ENCODE data around the gene BMPER.

The BMPER gene

DNA sequence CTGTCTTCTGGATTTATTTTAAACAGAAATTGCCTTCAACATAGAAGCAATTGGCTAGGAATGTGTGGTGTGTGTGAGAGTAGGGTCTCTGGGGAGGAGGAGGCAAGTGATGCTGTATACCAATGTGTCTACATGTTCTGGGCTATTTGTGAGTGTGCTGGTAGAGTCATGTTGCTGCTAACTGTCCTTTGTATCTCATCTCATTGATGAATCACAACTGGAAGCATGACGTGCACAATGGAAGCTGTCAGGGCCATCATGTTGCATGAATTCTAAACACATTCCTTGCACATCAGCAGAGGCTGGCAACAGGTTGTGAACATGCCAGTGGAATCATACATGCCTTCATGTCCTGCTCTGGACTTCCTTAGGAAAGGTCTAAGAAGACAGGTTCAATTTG, 199.7 kb downstream of the BMPER start:
- DNase-seq, result no peak

DNA sequence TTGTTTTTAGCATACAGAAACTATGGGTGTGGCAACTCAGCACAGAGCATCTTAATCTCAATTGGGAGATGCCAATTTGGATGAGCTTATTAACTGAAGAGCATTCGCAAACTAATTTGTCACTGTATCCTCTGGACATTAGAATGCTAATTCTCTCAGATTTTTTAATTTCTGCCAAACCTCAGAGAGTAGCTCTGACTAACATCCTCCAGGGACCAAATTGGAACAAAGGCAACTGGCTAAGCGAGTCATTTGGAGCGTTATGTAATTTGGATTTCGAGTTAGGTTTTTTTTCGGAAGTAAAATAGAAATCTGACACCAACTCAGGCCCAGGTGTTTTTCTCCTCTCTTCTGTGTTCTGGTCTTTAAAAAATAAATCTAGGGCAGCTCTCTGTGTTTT, 201.9 kb downstream of the BMPER start:
- DNase-seq, result no peak

DNA sequence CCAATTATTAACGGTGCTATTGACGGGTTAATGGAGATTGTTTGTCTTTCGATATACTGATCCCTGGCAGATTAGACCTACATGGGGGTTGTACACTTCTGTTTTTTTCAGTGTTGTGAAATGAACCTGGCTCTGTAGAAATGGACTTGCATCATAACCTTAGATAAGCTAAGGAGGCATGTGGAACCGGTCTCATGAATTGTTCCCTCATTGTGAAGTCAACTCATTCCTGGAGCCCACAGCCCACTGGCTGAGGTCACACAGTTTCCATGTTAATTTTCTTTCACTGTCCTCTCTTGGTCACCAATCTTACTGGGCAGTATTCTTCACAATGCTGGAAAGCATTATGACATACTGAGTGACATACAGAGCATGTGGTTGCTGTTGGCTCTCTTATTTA, 202.8 kb downstream of the BMPER start:
- no peak for DNase-seq

DNA sequence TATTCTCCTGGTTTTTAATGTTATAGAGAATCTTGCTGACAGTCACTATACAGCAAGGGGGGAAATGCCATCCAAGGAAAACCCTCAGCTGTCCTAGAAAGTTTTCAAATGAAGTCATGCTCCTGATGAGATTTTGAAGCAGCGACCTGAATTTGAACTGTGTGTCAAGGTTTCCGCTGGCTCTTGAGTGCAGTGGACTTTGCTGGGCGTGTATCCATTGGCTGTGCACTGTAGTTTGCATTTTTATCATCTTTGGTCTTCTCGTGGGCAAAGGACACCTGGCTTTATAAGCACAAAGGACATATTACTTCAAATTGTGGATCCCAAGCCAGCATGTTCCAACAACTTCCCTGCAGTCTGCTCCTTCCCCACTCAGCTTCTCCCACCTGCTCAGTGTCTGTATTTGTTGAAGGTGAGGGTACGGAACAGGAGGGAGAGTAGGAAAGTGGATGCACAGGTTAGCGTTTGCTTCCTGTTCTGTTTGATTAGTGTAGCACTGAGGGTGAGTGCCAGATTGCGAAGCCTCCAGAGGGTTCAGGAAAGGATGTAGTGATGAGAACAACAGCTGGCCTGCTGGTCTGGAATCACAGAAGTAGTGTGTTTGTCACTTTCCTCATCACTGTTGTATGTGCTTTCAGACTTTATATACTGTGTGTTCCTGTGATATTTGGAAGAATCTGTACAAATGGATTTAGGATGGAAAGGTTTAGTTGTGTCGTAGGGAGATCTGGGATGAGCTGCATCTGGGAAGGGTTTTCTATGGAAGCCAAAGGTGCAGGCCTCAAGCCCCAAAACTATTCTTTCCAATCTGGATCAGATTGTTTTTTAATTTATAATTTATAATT, 204.8 kb downstream of the BMPER start:
- no peak for DNase-seq

DNA sequence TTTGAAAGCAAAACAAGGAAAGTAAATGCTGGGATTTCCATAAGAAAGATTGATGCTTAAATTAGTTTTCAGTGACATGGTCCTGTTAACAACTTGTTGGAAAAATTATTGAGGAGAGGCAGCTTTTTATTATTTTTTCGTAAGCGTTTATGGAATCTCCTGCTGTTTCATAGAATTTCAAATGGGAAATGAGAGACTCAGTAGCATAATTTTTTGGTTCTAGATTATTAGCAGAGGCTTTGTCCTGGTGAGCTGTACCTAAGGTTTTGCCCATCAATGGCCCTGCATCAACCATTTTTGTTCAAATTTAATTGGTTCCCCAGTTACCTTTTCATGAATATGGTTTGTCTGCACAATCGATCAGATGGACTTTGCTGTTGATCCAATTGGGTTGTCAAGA, 205.7 kb downstream of the BMPER start:
- DNase-seq, result no peak

DNA sequence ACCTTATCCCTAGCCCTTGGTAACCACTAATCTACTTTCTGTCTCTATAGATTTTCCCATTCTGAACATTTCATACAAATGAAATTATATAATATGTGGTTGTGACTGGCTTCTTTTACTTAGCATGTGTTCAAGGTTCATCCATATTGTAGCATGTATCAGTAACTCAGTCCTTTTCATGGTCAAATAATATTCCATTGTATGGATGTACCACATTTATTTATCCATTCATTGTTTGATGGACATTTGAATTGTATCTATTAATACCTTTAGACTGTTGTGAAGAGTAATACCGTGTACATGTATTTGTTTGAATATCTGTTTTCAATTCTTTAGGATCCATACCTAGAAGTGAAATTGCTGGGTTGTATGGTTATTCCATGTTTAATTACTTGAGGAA, 210.2 kb downstream of the BMPER start:
- DNase-seq, result no peak

DNA sequence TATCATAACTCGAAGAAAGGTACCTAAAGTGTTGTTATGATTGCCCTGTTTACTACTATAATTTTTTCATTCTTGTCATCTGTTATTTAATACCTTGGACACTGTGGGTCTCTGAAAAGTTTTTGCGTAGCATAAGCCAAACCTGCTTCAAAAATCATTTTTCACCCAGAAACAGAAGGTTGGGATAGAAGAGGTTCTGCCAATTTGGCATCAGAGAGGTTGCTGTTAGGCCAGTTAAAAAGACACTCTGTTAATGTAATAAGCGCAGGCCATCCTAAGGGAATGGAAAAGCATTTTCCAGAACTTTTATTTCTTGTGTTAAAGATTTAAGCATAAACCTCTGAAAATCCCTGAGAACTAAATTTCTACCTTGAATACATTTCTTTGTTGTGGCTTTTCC, 212.2 kb downstream of the BMPER start:
- DNase-seq, result no peak

DNA sequence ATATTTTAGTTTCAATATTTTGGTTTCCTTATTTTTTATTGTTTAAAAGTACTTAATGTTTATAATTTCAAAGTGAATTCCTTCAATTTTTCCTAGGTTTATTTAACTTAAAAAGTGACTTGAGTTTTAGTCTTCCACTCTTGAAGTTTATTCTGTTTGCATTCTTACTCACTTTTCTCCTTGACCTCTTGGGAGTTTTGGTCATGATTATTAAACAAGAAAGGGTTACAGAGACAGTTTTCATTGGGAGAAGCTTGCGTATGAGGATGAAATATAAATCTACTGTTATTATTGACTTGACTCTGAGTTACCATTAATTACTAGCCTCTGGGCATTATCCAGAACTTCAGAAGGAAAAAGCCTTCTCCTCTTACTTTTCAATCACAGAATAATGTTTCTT, 216.0 kb downstream of the BMPER start:
- DNase-seq, result no peak

DNA sequence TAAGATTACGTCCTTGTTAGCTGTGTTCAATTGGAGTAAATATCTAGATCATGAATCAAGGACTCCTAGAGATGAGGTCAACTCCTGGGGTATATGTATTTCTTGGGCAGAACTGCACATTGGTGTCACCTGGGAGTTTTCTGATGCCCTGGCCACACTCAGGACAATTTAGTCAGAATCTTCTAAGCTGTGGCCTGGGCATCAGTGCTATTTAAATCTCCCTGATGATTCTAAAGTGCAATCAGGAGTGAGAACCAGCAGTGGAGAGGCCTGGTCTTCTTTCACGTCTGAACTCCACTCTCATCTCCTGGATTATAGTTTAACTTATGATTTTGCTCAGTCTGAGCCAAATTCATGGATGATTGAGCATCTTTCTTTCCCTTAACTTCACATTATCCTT, 218.0 kb downstream of the BMPER start:
- DNase-seq, result no peak

DNA sequence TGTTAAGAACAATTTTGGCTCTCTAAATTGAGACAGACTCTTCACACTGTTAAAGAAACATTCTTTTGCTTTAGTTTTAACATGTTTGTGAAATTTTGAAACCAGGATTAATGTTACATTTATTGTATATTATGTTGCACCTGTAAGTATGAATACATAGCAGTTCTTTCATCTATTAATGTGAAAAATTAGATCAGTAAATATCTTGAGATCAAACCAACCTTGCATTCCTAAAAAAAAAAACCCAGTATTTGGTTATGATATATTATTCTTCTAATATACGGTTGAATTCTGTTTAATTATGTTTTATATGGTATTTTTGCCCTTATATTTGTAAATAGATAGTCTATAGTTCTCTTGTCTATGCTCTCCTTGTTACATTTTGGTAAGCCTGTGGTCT, 219.4 kb downstream of the BMPER start:
- no peak for DNase-seq

DNA sequence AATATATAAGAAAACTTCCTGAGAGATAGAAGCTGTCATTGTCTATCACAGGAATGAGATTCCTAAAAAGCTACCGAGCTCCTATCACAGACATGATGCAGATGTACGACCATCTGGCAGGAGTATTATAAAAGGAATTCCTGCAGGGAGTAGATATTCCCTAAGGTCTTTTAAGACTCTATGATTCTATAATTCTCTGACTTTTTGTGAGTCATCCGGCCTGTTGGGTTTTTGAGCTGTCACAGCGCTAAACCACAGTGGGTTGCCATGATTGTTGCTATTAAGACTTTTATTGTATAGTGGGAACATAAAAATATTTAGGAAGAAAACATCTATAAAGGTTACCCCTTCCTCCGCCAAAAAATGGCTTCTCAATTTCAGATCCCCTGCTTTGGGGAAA, 223.4 kb downstream of the BMPER start:
- DNase-seq, result no peak

DNA sequence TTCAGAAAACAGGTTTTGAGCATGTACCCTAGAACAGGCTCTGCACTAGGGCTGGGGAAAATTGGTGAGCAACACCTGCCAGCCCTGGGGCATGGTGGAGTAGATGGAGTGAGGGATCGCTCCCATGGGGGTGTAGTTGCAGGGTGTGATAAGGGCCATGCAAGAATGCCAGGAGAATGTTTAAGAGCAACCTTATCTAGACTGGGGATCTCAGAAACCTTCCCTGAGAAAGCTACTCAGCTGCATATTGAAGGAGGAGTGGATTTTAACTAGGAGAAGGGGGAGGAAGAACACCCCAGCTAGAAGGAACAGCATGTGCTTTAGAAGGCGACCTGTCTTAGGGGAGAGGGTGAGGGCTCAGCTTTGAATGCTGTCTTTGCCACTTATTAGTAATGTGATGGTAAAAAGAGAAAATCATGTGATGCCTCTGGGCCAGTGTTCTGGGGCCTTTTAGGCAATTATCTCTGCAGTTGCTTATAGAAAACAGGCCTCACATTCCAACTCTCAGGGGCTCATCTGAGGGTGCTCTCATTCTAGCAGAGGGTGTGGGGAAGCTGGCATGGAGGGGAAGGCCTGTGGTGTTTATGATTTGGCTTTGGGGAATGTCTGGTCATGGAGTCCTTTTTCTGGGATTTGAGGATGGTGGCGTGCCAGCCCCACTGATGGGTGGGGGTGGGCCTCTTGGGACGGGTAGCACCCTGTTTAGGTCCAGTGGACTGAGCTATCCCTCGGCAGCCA, 225.4 kb downstream of the BMPER start:
- no peak for DNase-seq

DNA sequence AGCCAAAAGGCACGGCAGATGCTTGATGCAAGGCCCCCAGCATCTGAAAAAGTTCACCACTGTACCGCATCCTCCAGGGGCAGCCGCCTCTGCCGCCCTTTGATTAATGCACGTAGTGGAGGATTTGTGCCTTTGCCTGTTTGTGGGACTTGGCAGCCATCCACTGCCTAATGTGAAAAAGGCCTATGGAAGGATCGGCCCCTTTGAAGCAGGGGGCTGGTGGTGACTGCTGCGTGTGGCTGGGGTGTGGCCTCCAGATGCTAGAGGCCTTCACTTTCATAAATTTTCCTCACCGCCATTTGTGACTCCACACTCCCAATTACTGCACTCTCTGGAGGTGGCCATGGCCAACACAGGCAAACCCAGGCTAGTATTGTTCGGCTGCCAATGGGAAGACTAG, 226.0 kb downstream of the BMPER start:
- no peak for DNase-seq

DNA sequence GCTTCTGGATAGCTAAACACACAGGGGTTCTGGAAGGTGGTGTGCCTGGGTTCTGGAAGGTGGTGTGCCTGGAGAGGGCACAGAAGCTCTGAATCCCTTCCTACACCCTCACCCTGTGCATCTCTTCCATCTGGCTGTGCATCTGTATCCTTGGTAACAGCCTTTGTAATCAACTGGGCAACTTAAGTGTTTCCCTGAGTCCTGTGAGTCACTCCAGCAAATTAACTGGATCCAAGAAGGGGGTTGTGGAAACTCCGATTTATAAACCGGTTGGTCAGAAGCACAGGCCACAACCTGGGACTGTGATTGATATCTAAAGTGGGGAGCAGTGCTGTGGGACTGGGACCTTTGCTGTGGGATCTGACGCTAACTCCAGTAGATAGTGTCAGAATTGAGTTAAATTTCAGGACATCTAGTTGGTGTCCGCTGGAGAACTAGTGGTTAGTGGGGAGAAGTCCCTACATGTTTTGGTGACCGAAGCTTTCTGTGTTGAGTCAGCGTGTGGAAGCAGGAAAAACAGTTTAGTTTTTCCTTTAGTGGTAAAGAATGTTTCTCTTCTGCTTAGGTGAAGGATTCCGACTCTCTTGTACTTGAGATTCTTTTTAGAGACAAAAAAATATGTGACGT, 228.1 kb downstream of the BMPER start:
- DNase-seq, result no peak

DNA sequence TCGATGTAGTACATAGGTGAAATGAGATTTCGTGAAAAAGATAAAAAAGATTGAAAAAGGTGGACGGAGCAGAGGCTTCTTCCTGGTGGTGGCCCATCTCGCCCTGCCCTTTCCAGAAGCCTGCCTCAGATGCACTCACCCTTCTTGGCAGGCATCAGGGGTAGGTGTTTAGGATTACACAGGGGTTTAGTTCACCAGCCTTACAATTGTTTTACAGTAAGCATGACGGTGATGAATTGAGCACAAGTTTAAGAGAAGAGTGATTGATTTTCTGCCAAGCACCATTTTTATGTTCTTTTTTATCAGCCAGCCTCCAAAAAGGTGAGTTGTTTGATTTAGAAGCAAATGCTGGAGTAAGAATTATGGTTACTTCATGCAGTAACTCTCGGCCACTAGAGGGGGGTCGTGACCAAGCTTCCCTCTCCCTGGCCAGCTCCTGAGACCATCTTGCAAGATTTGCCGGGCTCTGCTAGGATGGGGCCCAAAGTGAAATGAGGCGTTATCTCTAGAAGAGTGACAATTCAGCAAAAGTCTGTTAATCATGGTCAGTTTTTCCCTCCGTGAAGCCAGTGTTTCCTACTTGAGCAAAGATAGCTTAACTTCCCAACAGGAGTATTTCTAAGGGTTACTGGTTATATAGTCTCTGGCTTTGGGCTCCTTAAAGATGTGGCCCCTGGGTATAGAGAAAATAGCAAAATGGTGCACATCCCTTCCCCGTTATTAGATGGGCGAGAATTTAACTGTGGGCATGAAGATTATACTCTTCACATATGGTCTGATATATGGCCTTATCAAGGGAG, 228.8 kb downstream of the BMPER start:
- DNase-seq, result peak; percentile 25

DNA sequence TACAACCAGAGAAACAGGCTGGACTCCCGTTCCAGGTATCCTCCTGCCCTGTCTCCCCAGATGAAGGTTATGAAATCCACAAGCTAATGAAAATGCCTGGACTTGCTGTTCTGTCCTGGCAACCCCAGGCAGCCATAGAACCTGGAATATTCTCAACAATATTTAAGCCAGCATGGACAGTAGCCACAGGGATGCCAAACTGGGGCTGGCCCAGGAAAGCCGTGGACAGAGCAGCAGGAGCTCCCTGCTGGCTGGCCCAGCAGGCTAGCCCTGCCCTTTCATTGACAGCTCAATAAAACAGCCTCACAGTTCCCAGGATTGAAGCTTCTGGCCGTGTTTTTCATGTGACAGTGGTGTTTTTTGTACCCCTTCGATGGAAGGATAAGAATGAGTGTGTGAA, 230.6 kb downstream of the BMPER start:
- no peak for DNase-seq

DNA sequence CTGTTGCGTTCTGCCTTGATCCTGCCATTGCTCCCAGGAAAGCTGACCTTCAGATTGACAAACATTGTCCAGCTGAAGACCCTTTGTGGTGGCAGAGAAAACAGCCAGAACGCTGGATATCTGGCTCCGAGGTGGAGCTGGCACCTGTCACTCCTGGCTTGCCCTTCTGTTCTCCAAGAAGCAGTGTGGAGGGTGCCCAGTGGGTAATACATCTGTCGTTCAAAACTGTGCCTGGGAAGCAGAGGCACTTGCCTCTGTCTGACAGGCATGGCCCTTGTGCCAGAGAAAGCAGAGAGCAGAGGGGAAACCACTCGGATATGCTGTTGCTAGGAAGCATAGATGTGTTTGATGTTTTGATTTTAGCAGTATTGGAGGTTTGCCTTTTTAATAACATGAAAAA, 231.4 kb downstream of the BMPER start:
- DNase-seq, result no peak

DNA sequence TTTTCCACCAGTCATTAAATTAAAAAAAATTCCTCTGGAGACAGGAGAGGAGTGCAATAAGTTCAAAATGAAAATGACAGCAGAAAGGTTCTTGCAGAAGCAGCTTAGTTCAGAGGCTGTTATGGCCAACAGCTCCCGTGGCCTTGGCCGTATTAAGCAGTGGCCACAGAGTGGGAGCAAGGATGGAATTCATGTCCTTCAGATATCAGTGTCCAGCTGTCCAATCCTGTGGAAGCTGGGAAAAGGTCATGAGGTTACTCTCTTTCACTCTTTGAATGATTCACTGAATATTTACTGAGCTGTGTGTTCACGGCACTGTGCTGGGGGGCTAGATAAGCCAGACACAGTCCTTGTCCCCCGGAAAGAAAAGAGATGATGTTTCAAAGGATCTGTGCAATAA, 231.8 kb downstream of the BMPER start:
- no peak for DNase-seq

DNA sequence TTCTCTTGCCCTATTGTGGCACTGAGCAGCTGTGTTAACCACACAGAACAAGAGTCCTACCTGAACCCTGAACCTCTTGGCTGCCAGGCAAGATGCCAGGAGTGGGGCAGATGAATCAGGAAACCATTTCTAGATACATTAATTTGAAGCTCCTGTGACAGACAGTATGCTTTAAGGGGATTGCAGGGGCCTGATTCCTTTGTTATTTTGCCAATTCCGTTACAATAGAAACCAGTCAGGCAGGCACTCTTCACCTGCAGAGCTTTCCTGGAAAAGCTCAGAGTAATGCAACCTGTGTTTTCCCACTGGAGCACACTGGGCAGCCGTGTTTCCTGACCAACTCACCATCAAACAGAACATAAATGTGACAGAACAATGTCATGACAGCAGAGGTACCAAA, 233.1 kb downstream of the BMPER start:
- peak; percentile 10 for DNase-seq

DNA sequence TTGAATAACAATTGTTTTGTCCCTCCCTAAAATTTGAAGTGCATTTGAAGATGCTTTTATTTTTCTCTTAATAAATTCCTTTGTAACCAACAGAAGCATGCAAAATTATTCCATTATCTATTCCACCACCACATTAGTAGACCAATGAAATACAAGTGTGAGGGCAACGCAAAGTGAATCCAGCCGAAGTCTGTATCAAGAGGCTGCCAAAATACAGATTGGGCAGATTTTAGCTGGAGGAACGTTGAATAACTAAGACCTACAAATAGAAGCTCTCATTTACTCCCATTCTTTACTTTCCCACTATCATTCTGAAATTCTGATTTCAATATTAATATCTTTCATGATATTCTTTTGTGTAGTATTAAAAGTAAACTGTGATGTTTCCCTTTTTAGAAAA, 233.7 kb downstream of the BMPER start:
- no peak for DNase-seq

DNA sequence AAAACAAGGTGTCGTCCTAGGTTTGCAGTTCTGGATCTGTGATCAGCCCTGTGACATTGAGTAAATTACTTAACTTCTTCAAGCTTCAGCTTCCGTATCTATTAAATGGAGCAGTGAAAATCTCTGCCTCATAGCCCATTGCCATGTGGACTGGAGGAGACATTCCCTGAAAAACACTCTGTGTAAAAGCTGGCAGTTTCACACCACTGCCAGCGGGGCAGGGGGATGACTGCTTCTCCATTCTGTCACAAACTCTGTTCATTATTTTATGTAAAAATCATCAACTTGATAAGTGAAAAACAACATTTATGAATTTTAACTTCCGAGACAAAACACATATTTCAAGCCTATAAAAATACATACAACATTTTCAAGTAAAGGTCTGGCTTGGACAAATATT, 234.7 kb downstream of the BMPER start:
- no peak for DNase-seq

DNA sequence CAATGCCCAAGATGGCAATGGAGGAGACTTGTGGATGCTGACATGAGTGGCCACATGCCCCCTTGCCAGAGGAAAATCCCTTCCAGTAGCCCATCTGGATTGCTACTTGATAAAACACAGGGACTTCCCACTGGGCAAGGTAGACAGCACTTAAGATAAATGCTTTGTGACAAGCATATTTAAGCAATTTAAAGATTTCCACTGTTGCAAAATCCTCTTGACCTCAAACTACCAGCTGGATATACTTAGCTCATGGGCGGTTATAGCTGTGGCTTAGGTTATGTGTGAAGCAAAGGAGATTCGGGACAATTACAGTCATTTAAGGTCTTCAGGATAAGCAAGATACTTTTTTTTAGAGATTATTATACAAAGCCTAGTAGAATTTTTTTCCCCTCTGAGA, 238.1 kb downstream of the BMPER start:
- DNase-seq, result no peak

DNA sequence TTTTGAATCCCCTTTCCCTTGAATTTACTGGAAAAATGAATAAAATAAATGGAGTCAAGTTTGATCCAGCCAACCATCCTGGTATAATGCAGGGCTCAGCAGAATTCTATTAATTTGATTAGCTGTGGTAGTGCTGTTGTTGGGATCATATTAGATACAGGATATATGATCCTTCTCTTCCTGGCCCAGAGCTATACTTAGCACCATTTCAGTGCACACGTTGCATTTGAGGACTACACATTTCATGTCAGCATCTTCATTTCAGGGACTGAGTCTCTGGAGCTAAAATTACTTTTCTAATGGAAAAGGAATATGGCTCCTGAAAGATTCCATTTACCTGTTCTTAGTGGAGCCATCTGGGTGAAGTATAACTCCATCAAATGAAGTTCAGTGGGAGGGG, 240.3 kb downstream of the BMPER start:
- DNase-seq, result no peak

Measured in NCI-H774 (cell line).